Spleen (tissue), 7 donors: ENCODE results near the gene TSSK2.

ENCODE experiments used
- POLR2A ChIP-seq, 3 donors: fragments of 450-650 bp; IDR thresholded peaks; one replicate each; pipeline ENCODE4 v1.5.1; 2017; ENCODE audit warnings: antibody characterized with exemption in 3 of 3, mild to moderate bottlenecking in 1 of 3
- POLR2AphosphoS5 ChIP-seq, 3 donors: sonication (generic); formaldehyde crosslinking; IDR thresholded peaks; one replicate each; pipeline ENCODE4 v1.5.1; 2017; ENCODE audit warnings: antibody characterized with exemption in 3 of 3
- TF ChIP-seq, protein P1 (sequence below), 11 experiments: fragments of 200-600 bp in 7 of 11; fragments of 450-650 bp in 4 of 11; sonication (generic) in 4 of 11; IDR thresholded peaks in 8 of 11; conservative IDR thresholded peaks in 3 of 11; 1 replicate in 7 of 11; 2 replicates in 4 of 11; pipeline versions ENCODE4 v1.4.0 to v1.8.0; 2016 to 2021; ENCODE audit warnings: antibody characterized with exemption in 11 of 11, inconsistent platforms in 4 of 11, mild to moderate bottlenecking in 1 of 11
- donor health status: DM: no; HTN: no; CAD: no; lungs with moderate emphysema.
- donor health status: DM: no; HTN: no; CAD: no.
- donor health status: DM: no; HTN: no; CAD: no.

- TF ChIP-seq, protein P1, sequence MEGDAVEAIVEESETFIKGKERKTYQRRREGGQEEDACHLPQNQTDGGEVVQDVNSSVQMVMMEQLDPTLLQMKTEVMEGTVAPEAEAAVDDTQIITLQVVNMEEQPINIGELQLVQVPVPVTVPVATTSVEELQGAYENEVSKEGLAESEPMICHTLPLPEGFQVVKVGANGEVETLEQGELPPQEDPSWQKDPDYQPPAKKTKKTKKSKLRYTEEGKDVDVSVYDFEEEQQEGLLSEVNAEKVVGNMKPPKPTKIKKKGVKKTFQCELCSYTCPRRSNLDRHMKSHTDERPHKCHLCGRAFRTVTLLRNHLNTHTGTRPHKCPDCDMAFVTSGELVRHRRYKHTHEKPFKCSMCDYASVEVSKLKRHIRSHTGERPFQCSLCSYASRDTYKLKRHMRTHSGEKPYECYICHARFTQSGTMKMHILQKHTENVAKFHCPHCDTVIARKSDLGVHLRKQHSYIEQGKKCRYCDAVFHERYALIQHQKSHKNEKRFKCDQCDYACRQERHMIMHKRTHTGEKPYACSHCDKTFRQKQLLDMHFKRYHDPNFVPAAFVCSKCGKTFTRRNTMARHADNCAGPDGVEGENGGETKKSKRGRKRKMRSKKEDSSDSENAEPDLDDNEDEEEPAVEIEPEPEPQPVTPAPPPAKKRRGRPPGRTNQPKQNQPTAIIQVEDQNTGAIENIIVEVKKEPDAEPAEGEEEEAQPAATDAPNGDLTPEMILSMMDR (IDR thresholded peaks at IDR 0.05 in 8 of 11, conservative IDR thresholded peaks at IDR 0.05 in 3 of 11), result no peak
- TF ChIP-seq POLR2A (IDR thresholded peaks at IDR 0.05) (no peak), POLR2AphosphoS5 (IDR thresholded peaks at IDR 0.05) (no peak)
These were observed 18.9 kb downstream of the TSSK2 start, which contains the start of gene GSC2 for GRCh38 chr22:19149991-19150390.
